Forelimb muscle (tissue), 1 donor: Measurements from ENCODE around the gene ACTN2. TPM values are rescaled to one million over a fixed set of nuclear protein-coding genes. Genes with fewer than 3 reads are reported as not detected.

ENCODE experiments used
- polyA plus RNA-seq: library from polyadenylated mRNA; unstranded; fragments of 120-200 nt; gene quantifications from one replicate; pipeline ENCODE4 v1.2.1, GENCODE V29; 2013; ENCODE audit not compliant: insufficient read length

Gene ACTN2
- polyA plus RNA-seq, 1 donor, result 2,397 TPM

Other genes with a start within 250 kb of the ACTN2 start
- gene LGALS8, start 162.5 kb upstream of the ACTN2 start, polyA plus RNA-seq, result 26.8 TPM
- gene HEATR1, start 82.0 kb upstream of the ACTN2 start, polyA plus RNA-seq, result 15.6 TPM
- gene MTR, start 108.8 kb downstream of the ACTN2 start, polyA plus RNA-seq, result 19.7 TPM